IPS DF 6.9 (cell line): ENCODE results near the gene DLX2.

Experiments used
- DNase-seq: peaks from one replicate; pipeline ENCODE4 v3.0.0-alpha.2; 2013; ENCODE audit warnings: low read depth, low spot score
- H3K27ac ChIP-seq: one replicate; pipeline ENCODE4 v1.5.1; 2013; ENCODE audit warnings: low read length, control low read depth
- H3K27me3 ChIP-seq: 2 replicates; pipeline ENCODE4 v1.6.1; 2013; ENCODE audit warnings: mild to moderate bottlenecking, low read length; ENCODE audit not compliant: control insufficient read depth, insufficient read depth
- H3K36me3 ChIP-seq: 2 replicates; pipeline ENCODE4 v1.6.1; 2013; ENCODE audit warnings: low read length; ENCODE audit not compliant: control insufficient read depth, insufficient read depth
- H3K4me1 ChIP-seq: 2 replicates; pipeline ENCODE4 v1.6.1; 2013; ENCODE audit warnings: low read length; ENCODE audit not compliant: control insufficient read depth, insufficient read depth
- H3K4me3 ChIP-seq: 2 replicates; pipeline ENCODE4 v1.5.1; 2013; ENCODE audit warnings: mild to moderate bottlenecking, low read length
- H3K9me3 ChIP-seq: 2 replicates; pipeline ENCODE4 v1.6.1; 2013; ENCODE audit warnings: low read length, inconsistent platforms; ENCODE audit not compliant: control insufficient read depth, insufficient read depth
- WGBS: extraction: QIAGEN DNeasy Blood & Tissue Kit; methylation state at CpG from one replicate; pipeline ENCODE4 v1.1.7; 2013; ENCODE audit warnings: mixed read lengths, missing lambda C conversion rate; ENCODE audit not compliant: insufficient read length, insufficient coverage; 5-methylcytosine and 5-hydroxymethylcytosine counted together

The DLX2 gene

DNA sequence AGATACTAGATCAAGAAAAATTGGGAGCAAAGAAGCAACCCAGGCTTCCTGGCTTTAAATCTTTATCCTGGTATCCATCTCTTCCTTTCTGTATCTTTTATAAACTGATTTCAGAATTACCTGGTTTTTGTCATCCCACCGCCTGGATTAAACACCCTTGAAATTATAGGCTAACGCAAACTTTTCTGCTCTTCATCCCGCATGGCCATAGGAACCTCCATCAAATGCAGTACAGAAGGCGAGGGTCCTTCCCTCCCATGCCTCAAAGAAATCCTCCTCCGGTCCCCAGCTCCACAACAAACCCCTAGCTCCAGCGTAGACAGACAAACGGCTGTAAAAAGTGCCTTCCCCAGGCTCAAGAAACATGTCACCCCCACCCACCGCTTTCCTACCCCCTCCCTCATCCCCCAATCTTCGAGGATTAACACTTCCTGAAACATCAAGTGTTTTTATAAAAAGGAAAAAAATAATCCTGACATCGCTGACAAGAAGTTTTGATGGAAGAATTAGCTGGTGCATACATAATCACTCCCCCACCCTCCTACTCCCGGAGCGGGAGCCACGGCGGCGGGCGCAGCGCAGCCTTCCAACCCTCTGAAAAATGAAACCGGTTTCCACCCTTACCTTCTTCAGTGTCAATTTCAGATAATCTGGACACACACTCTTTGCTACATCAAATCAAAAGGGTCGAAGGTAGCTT lies 9.8 kb downstream of the DLX2 start:
- WGBS: no CpG with 5 or more reads among the region's 19 CpGs
- no peaks in the 10 kb centered on the region for H3K36me3 ChIP-seq

DNA sequence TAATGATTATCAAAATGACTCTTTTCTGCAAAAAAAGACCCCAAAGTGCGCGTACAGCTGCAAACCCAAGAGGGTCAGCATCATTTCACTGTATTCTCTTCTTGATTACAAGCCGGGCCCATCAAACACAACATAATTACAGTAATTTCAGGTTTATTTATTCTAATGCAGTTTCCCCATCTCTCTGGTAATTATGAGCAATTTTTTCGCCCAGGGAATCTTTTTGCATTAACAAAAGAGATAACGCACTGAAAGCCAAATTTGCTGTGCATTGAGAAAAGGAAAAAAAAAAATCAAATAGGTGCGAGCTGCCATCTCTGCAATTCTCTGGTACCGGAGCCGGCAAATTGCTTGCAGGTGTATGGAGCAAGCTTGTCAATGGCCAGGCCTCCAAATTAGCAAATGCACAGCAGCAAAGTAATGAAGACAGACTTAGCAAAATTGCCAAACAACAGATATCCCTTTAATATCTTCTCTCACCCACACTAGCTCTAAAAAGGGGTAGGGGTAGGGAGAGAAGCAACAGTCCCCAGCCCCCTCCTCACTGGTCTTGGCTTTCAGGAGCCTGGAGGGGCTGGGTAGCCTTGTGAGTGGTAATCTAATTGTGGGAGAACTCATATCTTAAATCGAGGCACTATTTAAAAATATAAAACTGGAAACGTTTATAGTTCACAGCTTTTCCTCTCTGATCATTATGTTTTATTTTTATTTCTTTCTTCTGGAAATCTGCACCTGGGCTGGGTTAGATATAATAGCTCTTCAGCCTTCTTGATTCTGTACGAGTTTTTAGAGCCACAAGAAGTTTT lies 10.7 kb downstream of the DLX2 start:
- Histone ChIP-seq H3K4me3 (no peak overlapping the region), H3K27ac (no peak overlapping the region), H3K27me3 (peaks cover 89% of the 10 kb centered on the region), H3K4me1 (no peaks in the 10 kb centered on the region), H3K36me3 (no peaks in the 10 kb centered on the region), H3K9me3 (no peaks in the 10 kb centered on the region)
- no peak for DNase-seq
- WGBS: no CpG with 5 or more reads among the region's 11 CpGs

More for the DNA sequence above, 9.8 kb downstream of the DLX2 start:
- no peak overlapping the region for H3K4me3 ChIP-seq
- no peaks in the 10 kb centered on the region for H3K4me1 ChIP-seq
- H3K27me3 ChIP-seq: peaks cover 89% of the 10 kb centered on the region
- DNase-seq: no peak
- H3K9me3 ChIP-seq: no peaks in the 10 kb centered on the region
- no peak overlapping the region for H3K27ac ChIP-seq

DNA sequence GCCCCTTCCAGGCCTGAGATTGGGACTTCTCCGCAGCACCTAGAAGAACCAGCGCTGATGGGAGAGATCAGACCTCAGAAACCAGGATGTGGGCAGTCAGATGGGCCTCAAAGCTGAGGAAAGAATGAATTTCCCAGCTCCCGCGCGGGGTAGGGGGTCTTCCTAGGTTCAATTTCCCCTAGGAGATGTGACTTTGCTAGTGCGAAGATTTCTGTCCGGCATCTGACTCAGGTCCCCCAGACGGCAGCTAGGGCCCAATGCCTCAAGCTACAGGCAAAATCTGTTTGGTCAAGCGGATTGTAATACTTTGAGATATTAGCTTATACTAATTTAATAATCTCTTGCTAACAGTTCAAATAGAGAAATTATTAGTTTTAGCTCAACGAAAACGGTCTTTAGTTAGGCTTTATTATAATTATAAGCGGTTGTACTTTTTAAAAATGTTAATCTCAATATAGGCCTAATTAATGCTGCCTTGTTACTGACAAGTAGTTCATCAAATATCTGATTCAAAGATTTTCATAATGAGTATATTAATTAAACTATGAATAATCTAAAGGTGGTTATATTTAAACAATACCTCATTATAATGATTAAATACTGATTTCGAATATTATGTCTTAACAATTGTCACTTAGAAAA lies 11.6 kb downstream of the DLX2 start:
- no peak overlapping the region for H3K4me3 ChIP-seq
- DNase-seq: no peak
- no peak overlapping the region for H3K27ac ChIP-seq
- peaks cover 2% of the 10 kb centered on the region; the same call in 1 of the 2 replicates for H3K4me1 ChIP-seq
- H3K9me3 ChIP-seq: no peaks in the 10 kb centered on the region
- WGBS: no CpG with 5 or more reads among the region's 13 CpGs
- H3K36me3 ChIP-seq: no peaks in the 10 kb centered on the region
- H3K27me3 ChIP-seq: peaks cover 90% of the 10 kb centered on the region

DNA sequence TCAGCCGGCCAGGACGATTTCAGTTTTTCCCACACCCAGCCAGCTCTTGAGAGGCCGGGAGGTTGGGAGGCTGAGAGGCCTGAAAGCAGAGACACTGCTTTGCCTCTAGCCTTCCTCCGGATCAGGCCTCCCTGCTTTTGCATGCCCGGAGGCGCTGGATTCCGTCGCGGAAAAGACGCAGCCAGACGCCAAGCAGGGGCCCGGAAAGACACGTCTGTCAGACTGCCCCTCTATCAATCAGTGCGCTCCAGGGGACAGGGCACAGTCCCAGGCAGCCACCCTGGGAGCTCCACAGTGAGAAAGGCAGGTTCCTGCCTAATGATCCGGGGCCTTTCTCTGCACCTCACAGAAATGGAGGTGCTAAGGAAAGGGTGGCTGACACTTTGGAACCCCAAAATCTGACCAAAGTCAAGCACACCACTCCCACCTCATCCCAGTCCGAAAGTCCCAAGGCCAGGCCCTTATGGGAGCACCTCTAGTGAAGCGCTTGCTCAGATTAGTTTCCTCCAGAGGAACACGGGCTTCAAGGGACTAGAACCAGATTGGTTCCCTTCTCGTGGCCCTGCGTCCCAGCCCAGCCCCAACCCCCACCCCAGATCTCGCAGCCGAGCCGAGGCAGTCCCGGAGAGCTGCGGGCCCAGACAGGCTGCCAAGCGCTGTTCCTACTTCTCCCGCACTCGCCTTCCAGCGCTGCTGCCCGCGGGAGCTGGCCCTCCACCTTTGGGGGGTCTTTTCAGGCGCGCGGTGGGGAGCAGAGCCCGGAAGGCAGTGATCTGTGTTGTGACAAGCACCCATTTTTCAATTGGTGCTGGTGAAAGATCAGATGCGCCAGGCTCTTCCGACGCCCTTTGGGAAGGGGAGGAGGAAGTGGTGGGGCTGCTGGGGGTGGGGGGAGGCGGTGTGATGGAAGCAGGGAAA lies 12.4 kb downstream of the DLX2 start:
- H3K4me1 ChIP-seq: peaks cover 3% of the 10 kb centered on the region; the same call in 1 of the 2 replicates
- DNase-seq: no peak
- no peaks in the 10 kb centered on the region for H3K36me3 ChIP-seq
- H3K27me3 ChIP-seq: peaks cover 90% of the 10 kb centered on the region
- no peak overlapping the region for H3K27ac ChIP-seq
- H3K9me3 ChIP-seq: no peaks in the 10 kb centered on the region
- WGBS: no CpG with 5 or more reads among the region's 39 CpGs
- H3K4me3 ChIP-seq: no peak overlapping the region

DNA sequence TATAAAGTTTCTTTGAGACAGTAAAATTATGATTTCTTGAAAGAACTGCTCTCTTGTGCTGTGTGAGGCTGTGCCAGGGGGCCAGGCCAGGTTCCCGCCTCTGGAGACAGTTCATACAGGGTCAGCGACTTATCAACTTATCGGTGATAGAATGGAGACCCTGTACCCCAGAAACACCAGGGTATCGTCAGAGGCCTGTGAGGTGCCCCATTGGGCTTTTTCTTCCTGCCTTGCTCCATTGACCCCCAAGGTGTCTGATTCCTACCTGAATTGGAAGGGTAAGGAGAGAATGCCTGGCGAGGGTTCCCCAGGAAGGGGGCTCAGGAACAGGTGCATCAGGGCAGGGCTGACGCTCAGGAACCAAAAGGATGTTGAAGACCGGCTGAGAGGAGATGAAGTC lies 13.1 kb downstream of the DLX2 start:
- Histone ChIP-seq H3K4me1 (peaks cover 3% of the 10 kb centered on the region; the same call in 1 of the 2 replicates), H3K9me3 (no peaks in the 10 kb centered on the region), H3K27me3 (peaks cover 86% of the 10 kb centered on the region), H3K4me3 (no peak overlapping the region), H3K27ac (no peak overlapping the region), H3K36me3 (no peaks in the 10 kb centered on the region)
- DNase-seq: no peak
- no CpG with 5 or more reads among the region's 7 CpGs for WGBS

DNA sequence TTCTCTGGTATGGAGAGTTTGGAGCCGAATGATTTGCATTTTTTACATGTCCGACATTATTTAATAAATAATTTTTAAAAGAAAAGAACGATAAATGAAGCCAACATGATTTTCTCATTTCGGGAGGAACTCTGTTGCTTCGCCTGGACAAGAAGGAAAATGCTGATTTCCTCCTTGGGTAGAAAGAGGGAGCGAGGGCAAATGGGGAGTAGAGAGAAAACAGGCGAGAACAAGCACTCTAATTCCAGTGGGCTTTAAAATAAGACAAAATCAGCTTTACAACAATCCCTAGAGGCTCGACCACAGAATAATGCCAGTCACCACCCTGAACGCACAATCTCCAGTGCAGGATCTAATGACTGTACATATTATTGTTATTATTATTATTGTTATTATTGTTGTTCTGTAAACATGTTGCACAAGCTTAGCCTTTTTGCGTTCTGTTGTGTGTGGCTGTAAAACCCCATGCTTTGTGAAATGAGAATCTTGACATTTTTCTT lies 13.6 kb downstream of the DLX2 start:
- no peak for DNase-seq
- Histone ChIP-seq H3K36me3 (no peaks in the 10 kb centered on the region), H3K27ac (no peak overlapping the region), H3K4me1 (peaks cover 5% of the 10 kb centered on the region), H3K27me3 (peaks cover 86% of the 10 kb centered on the region), H3K4me3 (no peak overlapping the region), H3K9me3 (no peaks in the 10 kb centered on the region)
- no CpG with 5 or more reads among the region's 10 CpGs for WGBS

DNA sequence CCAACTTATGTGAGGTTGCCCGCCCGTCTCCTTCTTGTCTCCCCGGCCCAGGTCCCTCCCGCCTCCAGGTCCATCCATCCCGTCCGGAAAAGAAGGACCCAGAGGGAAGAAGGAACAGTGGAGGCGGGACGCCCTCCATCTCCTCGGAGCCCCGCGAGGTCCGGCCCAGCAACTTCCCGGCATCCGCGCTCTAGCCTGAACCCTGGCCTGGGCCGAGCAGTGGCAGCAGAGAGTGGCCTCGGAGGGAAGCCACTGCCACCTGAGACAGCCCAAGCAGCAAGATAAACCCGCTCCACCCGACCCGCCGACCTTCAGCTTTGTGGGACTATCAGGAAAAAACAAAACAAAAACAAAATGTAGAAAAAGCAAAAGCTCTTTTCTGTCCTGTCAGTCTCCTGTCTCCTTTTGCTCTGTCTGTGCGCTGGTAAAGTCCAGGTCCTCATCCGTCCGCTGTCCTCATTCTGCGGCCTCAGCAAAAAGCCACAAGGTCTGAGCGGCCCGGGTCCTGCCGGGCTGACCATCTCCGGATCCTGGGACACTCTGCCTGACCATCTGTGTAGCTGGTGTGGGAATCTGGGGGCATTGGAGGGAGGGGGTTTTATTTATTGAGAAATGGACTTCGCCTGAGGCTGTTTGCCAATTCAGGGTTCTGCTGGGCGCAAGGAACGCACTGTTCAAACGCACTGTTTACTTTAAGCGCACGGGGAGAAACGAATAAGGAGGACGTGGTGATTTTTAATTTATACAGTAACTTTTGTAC lies 14.3 kb downstream of the DLX2 start:
- Histone ChIP-seq H3K27ac (no peak overlapping the region), H3K27me3 (peaks cover 86% of the 10 kb centered on the region), H3K4me1 (peaks cover 6% of the 10 kb centered on the region), H3K36me3 (no peaks in the 10 kb centered on the region), H3K9me3 (no peaks in the 10 kb centered on the region), H3K4me3 (no peak overlapping the region)
- DNase-seq: no peak
- WGBS: no CpG with 5 or more reads among the region's 37 CpGs

DNA sequence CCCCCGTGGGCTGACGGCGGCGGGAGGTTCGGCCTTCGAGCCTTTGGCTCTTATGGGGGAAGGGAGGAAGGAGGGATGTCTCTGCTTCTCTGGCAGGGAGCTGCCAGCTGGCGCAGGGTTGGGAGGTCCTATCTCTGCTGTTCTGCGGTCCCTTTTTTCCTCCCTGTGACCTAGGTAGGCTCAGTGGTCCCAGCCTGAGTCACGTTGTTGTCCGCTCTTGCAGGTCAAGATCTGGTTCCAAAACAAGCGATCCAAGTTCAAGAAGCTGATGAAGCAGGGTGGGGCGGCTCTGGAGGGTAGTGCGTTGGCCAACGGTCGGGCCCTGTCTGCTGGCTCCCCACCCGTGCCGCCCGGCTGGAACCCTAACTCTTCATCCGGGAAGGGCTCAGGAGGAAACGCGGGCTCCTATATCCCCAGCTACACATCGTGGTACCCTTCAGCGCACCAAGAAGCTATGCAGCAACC lies 14.9 kb downstream of the DLX2 start:
- H3K4me1 ChIP-seq: peaks cover 6% of the 10 kb centered on the region
- no peaks in the 10 kb centered on the region for H3K9me3 ChIP-seq
- WGBS: no CpG with 5 or more reads among the region's 23 CpGs
- no peak overlapping the region for H3K27ac ChIP-seq
- no peak overlapping the region for H3K4me3 ChIP-seq
- no peaks in the 10 kb centered on the region for H3K36me3 ChIP-seq
- peaks cover 86% of the 10 kb centered on the region for H3K27me3 ChIP-seq
- no peak for DNase-seq

DNA sequence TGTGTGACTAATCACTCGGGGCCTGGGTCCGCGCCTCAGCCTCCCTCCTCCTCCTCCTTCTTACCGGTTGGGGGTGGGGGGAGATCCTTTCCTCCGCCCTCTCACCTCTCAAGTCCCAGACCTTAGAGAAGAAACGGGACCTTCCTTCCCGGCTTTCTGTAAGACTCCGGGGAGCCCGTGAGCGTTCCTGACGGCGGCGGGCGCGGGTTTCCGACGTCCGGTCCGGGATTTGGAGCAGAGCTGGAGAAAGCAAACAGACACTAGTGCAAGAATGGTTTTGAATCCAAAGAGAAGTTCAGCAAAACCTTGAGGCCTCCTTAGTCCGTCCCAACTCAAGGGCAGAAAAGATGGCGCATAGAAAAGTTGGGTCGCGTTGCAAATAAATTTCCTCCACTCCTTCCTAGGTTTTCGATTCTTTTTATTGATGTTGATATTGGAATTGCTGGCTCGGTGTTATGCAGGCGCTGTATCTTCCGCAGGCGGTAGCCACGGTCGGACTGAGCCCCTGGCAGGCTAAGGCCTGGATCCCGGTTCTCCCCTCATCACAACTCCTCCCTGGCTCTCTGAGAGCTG lies 15.4 kb downstream of the DLX2 start:
- WGBS: no CpG with 5 or more reads among the region's 31 CpGs
- Histone ChIP-seq H3K4me3 (no peak overlapping the region), H3K27ac (no peak overlapping the region), H3K4me1 (peaks cover 7% of the 10 kb centered on the region), H3K36me3 (no peaks in the 10 kb centered on the region), H3K9me3 (no peaks in the 10 kb centered on the region), H3K27me3 (peaks cover 86% of the 10 kb centered on the region)
- no peak for DNase-seq
